ENCODE results near the gene INPP5K. TPM values are rescaled to one million over a fixed set of nuclear protein-coding genes. Genes with fewer than 3 reads are reported as not detected.

The INPP5K gene
- total RNA-seq, 1 donor, result 27.3 TPM

GRCh38 chr17:1464186-1464585 lies 52.2 kb downstream of the INPP5K start:
- no peak overlapping the region for H3K4me3 ChIP-seq (ENCODE audit: low read depth, low read length)
- TF ChIP-seq CTCF (IDR thresholded peaks at IDR 0.05; ENCODE audit: insufficient read depth, low read length), result no peak
- no peak for DNase-seq (ENCODE audit: low read depth)

- no peak for TF ChIP-seq CTCF (IDR thresholded peaks at IDR 0.05; ENCODE audit: insufficient read depth, low read length)
- no peak overlapping the region for H3K4me3 ChIP-seq (ENCODE audit: low read depth, low read length)
- DNase-seq (ENCODE audit: low read depth), result no peak
Measured at GRCh38 chr17:1462164-1463112, 54.0 kb downstream of the INPP5K start.

GRCh38 chr17:1461198-1461944 lies 55.0 kb downstream of the INPP5K start:
- TF ChIP-seq CTCF (IDR thresholded peaks at IDR 0.05; ENCODE audit: insufficient read depth, low read length), result no peak
- no peak overlapping the region for H3K4me3 ChIP-seq (ENCODE audit: low read depth, low read length)
- DNase-seq (ENCODE audit: low read depth), result no peak

GRCh38 chr17:1460233-1460632 lies 56.2 kb downstream of the INPP5K start:
- DNase-seq (ENCODE audit: low read depth), result peak; percentile 33
- no peak overlapping the region for H3K4me3 ChIP-seq (ENCODE audit: low read depth, low read length)
- no peak for TF ChIP-seq CTCF (IDR thresholded peaks at IDR 0.05; ENCODE audit: insufficient read depth, low read length)

GRCh38 chr17:1455797-1456599 lies 60.4 kb downstream of the INPP5K start, which contains the start of gene CRK:
CRK (minus strand) TSS chr17:1456232; CDS start chr17:1456117, 115 bp downstream.
- no peak for TF ChIP-seq CTCF (IDR thresholded peaks at IDR 0.05; ENCODE audit: insufficient read depth, low read length)
- peak within 1 kb of the TSS; percentile 94 for H3K4me3 ChIP-seq (ENCODE audit: low read depth, low read length)
- DNase-seq (ENCODE audit: low read depth), result peak; percentile 93

GRCh38 chr17:1455291-1455796 lies 61.1 kb downstream of the INPP5K start:
- H3K4me3 ChIP-seq (ENCODE audit: low read depth, low read length), result peak overlapping the region; percentile 94
- peak; percentile 68 for DNase-seq (ENCODE audit: low read depth)
- TF ChIP-seq CTCF (IDR thresholded peaks at IDR 0.05; ENCODE audit: insufficient read depth, low read length), result peak; percentile 79
